NCI-H2196 (cell line): ENCODE measurements around the gene LRRC57.

Experiments used
- DNase-seq: peaks from one replicate; lab custom pipeline; 2025; ENCODE audit not compliant: unreplicated experiment; lab: John Stamatoyannopoulos, UW

Gene LRRC57

GRCh38 chr15:42493679-42494078, 54.9 kb downstream of the LRRC57 start:
- no peak for DNase-seq

- no peak for DNase-seq
Measured at GRCh38 chr15:42491539-42492225, 56.9 kb downstream of the LRRC57 start.

GRCh38 chr15:42490671-42491538, 57.7 kb downstream of the LRRC57 start, which contains the start of gene ZNF106:
TSS of gene ZNF106 (minus strand) at chr15:42491141. CDS start at chr15:42472289, 18,852 bp downstream.
- peak; percentile 66 for DNase-seq

GRCh38 chr15:42490291-42490670, 58.3 kb downstream of the LRRC57 start:
- no peak for DNase-seq
